Renal pelvis (tissue), 4 donors: Measurements from ENCODE around the gene TMEM184A. TPM values are rescaled to one million over a fixed set of nuclear protein-coding genes. Genes with fewer than 3 reads are reported as not detected.

Experiments used
- DNase-seq: peaks from one replicate; pipeline ENCODE4 v3.0.0-alpha.2; 2013
- polyA plus RNA-seq, 3 donors: library from polyadenylated mRNA; unstranded; fragments of 120-200 nt; gene quantifications; one replicate each; pipeline ENCODE4 v1.2.1, GENCODE V29; 2013; ENCODE audit not compliant: insufficient read length in 3 of 3

The TMEM184A gene
- polyA plus RNA-seq, 3 donors, result 6.0 to 9.7 (median 8.6) TPM

- no peak for DNase-seq
Observed at GRCh38 chr7:1503390-1503789, 52.6 kb downstream of the TMEM184A start.

- DNase-seq, result no peak
Observed at GRCh38 chr7:1502845-1503244, 53.2 kb downstream of the TMEM184A start.

- DNase-seq, result no peak
Observed at GRCh38 chr7:1501487-1502270, 54.3 kb downstream of the TMEM184A start.

GRCh38 chr7:1500064-1500807, 55.8 kb downstream of the TMEM184A start:
- no peak for DNase-seq

GRCh38 chr7:1499367-1500029, 56.5 kb downstream of the TMEM184A start:
- DNase-seq, result no peak

GRCh38 chr7:1498370-1499305, 57.4 kb downstream of the TMEM184A start:
- DNase-seq, result no peak

- DNase-seq, result no peak
Observed at GRCh38 chr7:1497293-1497927, 58.6 kb downstream of the TMEM184A start.

- no peak for DNase-seq
Observed at GRCh38 chr7:1496531-1497292, 59.3 kb downstream of the TMEM184A start.

- DNase-seq, result no peak
Observed at GRCh38 chr7:1495564-1496242, 60.3 kb downstream of the TMEM184A start.

- DNase-seq, result no peak
Observed at GRCh38 chr7:1494866-1495563, 61.0 kb downstream of the TMEM184A start.

GRCh38 chr7:1494447-1494846, 61.6 kb downstream of the TMEM184A start:
- DNase-seq, result no peak

- DNase-seq, result no peak
Observed at GRCh38 chr7:1493571-1493970, 62.4 kb downstream of the TMEM184A start.

GRCh38 chr7:1493129-1493528, 62.9 kb downstream of the TMEM184A start:
- no peak for DNase-seq

- no peak for DNase-seq
Observed at GRCh38 chr7:1492640-1493039, 63.4 kb downstream of the TMEM184A start.

Other genes with a start within 250 kb of the TMEM184A start
- 10 to 100 TPM in 2 of 3 donors, 1 to 10 TPM in 1; 9.6 to 13.7 (median 10.6) TPM for gene MICALL2, start 96.7 kb downstream of the TMEM184A start, polyA plus RNA-seq
- 10 to 100 TPM; 81.0 to 97.4 (median 95.7) TPM for gene INTS1, start 51.8 kb downstream of the TMEM184A start, polyA plus RNA-seq
- 10 to 100 TPM in 2 of 3 donors, 1 to 10 TPM in 1; 9.9 to 13.5 (median 12.9) TPM for gene MAFK, start 25.5 kb downstream of the TMEM184A start, polyA plus RNA-seq
- 10 to 100 TPM; 32.8 to 40.3 (median 34.1) TPM for gene PSMG3, start 13.8 kb upstream of the TMEM184A start, polyA plus RNA-seq
- gene ELFN1, start 114.1 kb upstream of the TMEM184A start, polyA plus RNA-seq, result 10 to 100 TPM; 14.3 to 18.3 (median 18.1) TPM